Coronary artery (tissue), 2 donors: ENCODE results near the gene CEACAM16.
A peak's percentile ranks its signal among the peaks of the same experiment; 100 is the strongest.

Experiments
- DNase-seq: peaks from one replicate; pipeline ENCODE4 v3.0.0-alpha.2; 2017; ENCODE audit warnings: low spot score
- H3K27ac ChIP-seq, 2 donors: fragments of 200-600 bp; sonication (generic); one replicate each; pipeline ENCODE4 v1.5.1; 2016 to 2019
- H3K4me3 ChIP-seq: fragments of 200-600 bp; sonication (generic); 2 replicates; pipeline ENCODE4 v1.5.1; 2016; ENCODE audit warnings: mild to moderate bottlenecking, moderate library complexity
- TF ChIP-seq, protein P1 (sequence below): fragments of 200-600 bp; sonication (generic); IDR thresholded peaks from one replicate; pipeline ENCODE4 v1.5.1; 2019; ENCODE audit warnings: antibody characterized with exemption

Gene CEACAM16, protein sequence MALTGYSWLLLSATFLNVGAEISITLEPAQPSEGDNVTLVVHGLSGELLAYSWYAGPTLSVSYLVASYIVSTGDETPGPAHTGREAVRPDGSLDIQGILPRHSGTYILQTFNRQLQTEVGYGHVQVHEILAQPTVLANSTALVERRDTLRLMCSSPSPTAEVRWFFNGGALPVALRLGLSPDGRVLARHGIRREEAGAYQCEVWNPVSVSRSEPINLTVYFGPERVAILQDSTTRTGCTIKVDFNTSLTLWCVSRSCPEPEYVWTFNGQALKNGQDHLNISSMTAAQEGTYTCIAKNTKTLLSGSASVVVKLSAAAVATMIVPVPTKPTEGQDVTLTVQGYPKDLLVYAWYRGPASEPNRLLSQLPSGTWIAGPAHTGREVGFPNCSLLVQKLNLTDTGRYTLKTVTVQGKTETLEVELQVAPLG

DNA sequence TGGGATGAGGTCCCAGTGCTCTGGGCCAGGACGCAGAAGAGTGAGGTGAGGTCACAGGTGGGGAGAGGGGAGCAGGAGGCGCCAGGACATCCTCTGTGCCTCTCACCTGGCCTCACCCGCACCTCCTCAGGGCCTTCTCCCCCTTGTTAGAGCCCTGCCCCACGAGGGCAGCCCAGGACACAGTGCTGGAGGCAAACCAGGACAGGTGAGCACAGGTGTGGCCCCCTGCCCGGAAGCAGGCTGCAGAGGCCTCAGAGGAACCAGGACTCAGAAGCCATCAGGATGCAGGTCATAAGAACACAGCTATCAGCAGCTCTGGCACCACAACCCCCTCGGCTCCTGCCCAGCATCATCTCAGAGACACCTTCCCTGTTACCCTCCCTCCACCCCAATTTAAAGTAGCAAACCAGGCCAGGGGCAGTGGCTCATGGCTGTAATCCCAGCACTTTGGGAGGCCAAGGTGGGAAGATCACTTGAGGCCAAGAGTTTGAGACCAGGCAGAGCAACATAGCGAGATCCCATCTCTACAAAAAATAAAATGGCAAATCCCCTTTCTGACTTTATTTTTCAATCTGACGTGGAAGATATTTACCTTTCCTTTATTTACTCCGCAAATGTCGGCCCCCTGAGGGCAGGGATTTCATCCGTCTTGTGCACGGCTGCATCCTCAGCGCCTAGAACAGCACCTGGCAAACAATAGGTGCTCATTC lies at the start of gene CEACAM16:
Gene CEACAM16 (plus strand): TSS at position 660 of the 710 bp plus-strand sequence. CDS start 2,306 bp downstream, outside the sequence.
- Histone ChIP-seq H3K27ac (no peak within 1 kb of the TSS), H3K4me3 (no peak within 1 kb of the TSS)
- TF ChIP-seq, protein P1, sequence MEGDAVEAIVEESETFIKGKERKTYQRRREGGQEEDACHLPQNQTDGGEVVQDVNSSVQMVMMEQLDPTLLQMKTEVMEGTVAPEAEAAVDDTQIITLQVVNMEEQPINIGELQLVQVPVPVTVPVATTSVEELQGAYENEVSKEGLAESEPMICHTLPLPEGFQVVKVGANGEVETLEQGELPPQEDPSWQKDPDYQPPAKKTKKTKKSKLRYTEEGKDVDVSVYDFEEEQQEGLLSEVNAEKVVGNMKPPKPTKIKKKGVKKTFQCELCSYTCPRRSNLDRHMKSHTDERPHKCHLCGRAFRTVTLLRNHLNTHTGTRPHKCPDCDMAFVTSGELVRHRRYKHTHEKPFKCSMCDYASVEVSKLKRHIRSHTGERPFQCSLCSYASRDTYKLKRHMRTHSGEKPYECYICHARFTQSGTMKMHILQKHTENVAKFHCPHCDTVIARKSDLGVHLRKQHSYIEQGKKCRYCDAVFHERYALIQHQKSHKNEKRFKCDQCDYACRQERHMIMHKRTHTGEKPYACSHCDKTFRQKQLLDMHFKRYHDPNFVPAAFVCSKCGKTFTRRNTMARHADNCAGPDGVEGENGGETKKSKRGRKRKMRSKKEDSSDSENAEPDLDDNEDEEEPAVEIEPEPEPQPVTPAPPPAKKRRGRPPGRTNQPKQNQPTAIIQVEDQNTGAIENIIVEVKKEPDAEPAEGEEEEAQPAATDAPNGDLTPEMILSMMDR, result no peak
- DNase-seq, result no peak

DNA sequence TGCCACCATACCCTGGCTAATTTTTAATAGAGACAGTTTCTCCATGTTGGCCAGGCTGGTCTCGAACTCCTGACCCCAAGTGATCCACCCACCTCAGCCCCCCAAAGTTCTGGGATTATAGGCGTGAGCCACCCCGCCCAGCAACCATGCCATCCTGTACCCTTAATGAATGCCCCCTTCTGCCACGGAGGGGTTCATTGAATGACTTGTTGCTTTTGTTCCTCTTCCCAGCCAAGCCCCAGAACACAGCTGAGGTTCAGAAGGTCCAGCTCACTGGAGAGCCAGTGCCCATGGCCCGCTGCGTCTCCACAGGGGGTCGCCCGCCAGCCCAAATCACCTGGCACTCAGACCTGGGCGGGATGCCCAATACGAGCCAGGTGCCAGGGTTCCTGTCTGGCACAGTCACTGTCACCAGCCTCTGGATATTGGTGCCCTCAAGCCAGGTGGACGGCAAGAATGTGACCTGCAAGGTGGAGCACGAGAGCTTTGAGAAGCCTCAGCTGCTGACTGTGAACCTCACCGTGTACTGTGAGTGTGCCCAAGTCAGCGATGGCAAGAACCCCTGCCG lies 49.3 kb upstream of the CEACAM16 start:
- Histone ChIP-seq H3K4me3 (no peak overlapping the region), H3K27ac (peak overlapping the region in 1 of 2 donors; percentile 2)
- TF ChIP-seq, protein P1, result no peak
- DNase-seq, result no peak

DNA sequence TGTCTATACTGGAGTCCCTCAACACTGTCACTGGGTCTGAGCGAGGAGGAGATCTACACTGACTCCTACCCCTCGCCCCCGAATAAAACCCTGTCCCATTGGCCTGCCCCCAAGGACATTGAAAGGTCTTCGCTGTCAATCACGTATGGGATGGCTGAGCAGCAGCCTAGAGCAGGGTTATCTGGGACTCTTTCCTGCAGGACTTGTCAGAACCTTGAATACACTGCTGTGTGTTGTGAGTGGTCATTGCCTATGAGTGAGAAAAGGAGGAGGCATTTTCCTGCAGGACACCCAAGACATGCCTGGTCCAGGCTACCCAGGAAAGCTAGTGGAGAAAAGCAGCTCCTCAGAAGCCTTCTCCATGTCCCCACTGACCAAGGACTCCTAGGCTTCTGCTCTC lies 45.6 kb upstream of the CEACAM16 start:
- Histone ChIP-seq H3K27ac (no peak overlapping the region), H3K4me3 (no peak overlapping the region)
- DNase-seq, result no peak
- TF ChIP-seq, protein P1, result no peak

DNA sequence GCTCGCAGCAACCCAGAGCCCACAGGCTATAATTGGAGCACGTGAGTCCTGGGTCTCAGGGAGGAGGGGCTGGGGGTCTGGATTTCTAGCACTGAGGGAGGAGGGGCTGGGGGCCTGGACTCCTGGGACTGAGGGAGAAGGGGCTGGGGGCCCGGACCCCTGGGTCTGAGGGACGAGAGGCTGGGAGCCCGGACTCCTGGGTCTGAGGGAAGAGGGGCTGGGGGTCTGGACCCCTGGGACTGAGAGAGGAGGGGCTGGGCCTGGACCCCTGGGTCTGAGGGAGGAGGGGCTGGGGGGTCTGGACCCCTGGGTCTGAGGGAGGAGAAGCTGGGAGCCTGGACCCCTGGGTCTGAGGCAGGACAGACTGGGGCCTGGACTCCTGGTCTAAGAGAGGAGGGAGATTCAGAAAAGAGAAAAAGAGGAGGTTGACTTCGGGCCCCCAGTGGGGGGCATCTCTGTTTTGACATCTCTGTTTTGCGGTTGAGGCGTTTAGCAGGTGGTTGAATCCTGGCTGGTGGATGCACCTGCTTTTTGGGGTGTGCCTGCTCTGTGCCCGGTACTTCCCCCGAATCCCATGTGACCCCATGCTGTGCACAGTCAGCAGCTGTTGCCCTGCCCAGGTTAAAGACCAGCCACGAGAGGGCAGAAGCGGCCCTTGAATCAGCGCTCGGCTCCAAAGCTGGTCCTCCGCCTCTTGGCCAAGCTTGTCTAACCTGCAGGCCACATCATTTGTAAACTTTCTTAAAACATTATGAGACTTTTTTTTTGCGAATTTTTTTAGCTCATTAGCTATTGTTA lies 44.8 kb upstream of the CEACAM16 start:
- DNase-seq, result no peak
- TF ChIP-seq, protein P1, result peak; percentile 44
- H3K4me3 ChIP-seq, result no peak overlapping the region
- no peak overlapping the region for H3K27ac ChIP-seq

DNA sequence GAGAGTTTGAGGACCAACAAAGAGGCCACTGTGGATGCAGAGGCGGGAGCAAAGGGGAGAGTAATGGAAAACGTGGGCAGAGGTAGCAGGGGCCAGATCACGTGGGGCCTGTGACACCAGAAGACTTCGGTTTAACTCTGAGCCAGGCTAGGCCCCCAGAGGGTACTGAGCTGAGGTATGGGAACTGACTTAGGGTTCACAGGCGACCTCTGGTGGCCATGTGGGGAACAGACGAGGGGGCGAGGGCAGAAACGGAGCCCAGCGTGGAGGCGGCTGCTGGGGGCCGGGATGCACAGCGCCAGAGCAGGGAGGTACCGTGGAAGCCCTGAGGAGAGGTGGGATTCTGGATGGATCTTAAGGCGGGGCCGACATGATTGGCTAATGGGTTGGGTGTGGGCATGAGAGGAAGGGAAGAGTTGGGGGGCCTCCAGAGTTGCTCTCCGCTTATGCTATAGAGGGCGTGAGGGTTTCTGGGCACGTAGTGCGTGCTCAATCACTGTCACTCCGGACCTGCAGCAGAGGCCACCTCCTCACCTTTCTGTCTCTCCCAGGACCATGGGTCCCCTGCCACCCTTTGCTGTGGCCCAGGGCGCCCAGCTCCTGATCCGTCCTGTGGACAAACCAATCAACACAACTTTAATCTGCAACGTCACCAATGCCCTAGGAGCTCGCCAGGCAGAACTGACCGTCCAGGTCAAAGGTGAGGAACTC lies 41.6 kb upstream of the CEACAM16 start:
- no peak overlapping the region for H3K4me3 ChIP-seq
- TF ChIP-seq, protein P1, result peak; percentile 87
- DNase-seq, result no peak
- H3K27ac ChIP-seq, result no peak overlapping the region

DNA sequence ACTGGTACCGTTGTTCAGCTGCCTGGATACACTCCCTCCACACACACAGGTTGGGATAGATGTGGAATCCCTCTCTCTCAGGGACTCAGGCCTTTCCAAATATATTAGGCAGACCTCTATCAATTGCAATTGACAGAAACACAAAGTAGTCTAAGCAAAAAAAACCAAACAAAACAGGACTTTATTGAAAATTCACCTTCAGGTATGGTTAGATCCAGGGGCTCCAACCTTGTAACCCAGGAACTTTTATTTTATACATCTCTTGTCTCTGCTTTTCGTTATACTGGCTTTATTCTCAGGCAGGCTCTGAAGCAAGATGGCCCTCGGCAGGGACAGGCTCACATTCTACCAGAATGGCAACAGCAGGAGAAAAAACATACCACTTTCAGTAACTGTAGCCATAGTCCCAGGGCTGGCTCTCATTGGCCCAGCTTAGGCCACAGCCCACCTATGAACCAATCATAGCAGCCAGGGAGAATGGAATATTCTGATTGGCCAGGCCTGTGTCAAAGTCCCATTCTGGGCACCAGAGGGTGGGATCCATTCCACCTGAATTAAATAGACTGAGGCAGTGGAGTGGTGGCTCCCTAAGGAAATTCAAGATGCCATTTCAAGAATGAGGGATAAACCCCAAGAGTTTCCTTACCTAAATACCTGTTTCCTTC lies 40.8 kb upstream of the CEACAM16 start:
- TF ChIP-seq, protein P1, result no peak

More for the DNA sequence above, 40.8 kb upstream of the CEACAM16 start:
- no peak for DNase-seq
- no peak overlapping the region for H3K4me3 ChIP-seq
- H3K27ac ChIP-seq, result no peak overlapping the region
